ENCODE results near the gene ITPA. TPM values are rescaled to one million over a fixed set of nuclear protein-coding genes. Genes with fewer than 3 reads are reported as not detected.

The ITPA gene
- total and polyA plus RNA-seq, 2 of the 8 experiments (the other 6 are each of a cell fraction or from before 2014, with no cell fraction given), result 88.2 to 94.0 TPM

GRCh38 chr20:3209257-3209945 is at the start of gene ITPA (continued):
- TF ChIP-seq CTCF (IDR thresholded peaks at IDR 0.05; ENCODE audit: control extremely low read depth in 1 of 3, insufficient read depth in 1 of 3, low read depth in 1 of 3, low read length in 3 of 3), result no peak
- no peak for TF ChIP-seq BRCA1 (IDR thresholded peaks at IDR 0.05; ENCODE audit: low read depth, low read length)
- no peak for TF ChIP-seq ZNF274 (IDR thresholded peaks at IDR 0.05; ENCODE audit: borderline replicate concordance, extremely low read depth, low read length)
- no peak for TF ChIP-seq KDM5A (IDR thresholded peaks at IDR 0.05; ENCODE audit: low read length)
- no peak for TF ChIP-seq BCL11A (IDR thresholded peaks at IDR 0.05; ENCODE audit: low read depth in 2 of 2, low read length in 2 of 2)
- TF ChIP-seq SIRT6 (IDR thresholded peaks at IDR 0.05; ENCODE audit: low read length), result no peak
- TF ChIP-seq SP4 (IDR thresholded peaks at IDR 0.05; ENCODE audit: low read length), result no peak
